ENCODE results near the gene ANXA5.

The ANXA5 gene

DNA sequence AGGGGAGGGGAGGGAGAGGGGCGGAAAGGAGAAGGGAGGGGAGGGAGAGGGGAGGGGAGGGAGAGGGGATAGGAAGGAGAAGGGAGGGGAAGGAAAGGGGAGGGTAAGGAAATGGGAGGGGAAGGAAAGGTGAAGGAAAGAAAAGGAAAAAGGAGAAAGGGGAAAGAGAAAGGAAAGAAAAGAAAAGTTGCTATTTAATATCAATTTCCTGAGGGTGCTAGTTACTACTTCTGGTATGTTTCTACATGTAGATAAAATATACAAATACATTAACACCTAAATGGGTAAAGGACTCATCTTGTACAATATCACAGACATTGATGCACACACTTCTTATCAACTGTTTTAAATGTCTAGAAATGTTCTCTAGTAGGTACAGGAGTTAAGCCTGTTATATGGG, 22.6 kb downstream of the ANXA5 start:
- H3K4me1 ChIP-seq (ENCODE audit: control insufficient read depth, insufficient read depth, low read length), result no peaks in the 10 kb centered on the region
- ChIA-PET CTCF (no interaction called here), POLR2A (no interaction called here)
- peaks cover 20 to 85% of the 10 kb centered on the region in 2 experiments for H3K36me3 ChIP-seq (ENCODE audit: control insufficient read depth in 2 of 2, insufficient read depth in 1 of 2, low read length in 2 of 2)
- H3K4me3 ChIP-seq (ENCODE audit: low read depth, low read length), result no peak overlapping the region
- no peak overlapping the region for H3K27ac ChIP-seq (ENCODE audit: extremely low read depth, low read depth, low read length)
- no peaks in the 10 kb centered on the region for H3K9me3 ChIP-seq (ENCODE audit: control insufficient read depth, insufficient read depth, low read depth, low read length)
- TF ChIP-seq ZNF423 (tag by site-specific recombination; IDR thresholded peaks at IDR 0.05) (no peak), ZSCAN30 (tag by site-specific recombination; IDR thresholded peaks at IDR 0.05) (no peak), ZIC2 (tag by site-specific recombination; IDR thresholded peaks at IDR 0.05) (no peak), ZNF660 (tag by site-specific recombination; IDR thresholded peaks at IDR 0.05) (no peak), PRDM1 (tag by site-specific recombination; IDR thresholded peaks at IDR 0.05) (peak; percentile 79), ZNF266 (tag by site-specific recombination; IDR thresholded peaks at IDR 0.05; ENCODE audit: low read depth) (no peak)
- TF ChIP-seq, protein P1, sequence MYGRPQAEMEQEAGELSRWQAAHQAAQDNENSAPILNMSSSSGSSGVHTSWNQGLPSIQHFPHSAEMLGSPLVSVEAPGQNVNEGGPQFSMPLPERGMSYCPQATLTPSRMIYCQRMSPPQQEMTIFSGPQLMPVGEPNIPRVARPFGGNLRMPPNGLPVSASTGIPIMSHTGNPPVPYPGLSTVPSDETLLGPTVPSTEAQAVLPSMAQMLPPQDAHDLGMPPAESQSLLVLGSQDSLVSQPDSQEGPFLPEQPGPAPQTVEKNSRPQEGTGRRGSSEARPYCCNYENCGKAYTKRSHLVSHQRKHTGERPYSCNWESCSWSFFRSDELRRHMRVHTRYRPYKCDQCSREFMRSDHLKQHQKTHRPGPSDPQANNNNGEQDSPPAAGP (tag by site-specific recombination; IDR thresholded peaks at IDR 0.05), result no peak

DNA sequence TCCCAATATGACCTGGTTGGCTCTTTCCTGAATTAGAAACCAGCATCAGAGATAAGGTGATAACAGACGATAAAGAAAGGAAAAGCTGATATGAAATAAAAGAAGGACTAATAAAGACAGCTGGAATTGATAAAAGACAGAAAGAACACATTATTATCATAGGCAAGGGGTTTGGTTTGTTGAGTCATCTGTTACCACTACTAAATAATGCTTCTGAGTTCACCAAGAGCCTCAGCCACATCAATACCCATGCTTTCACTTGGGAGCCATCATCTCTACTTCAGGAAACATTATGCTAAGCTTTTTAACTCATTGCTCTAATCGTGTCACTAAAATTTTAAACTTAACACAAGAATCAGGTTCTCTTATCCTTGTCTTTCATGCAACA, 27.6 kb downstream of the ANXA5 start:
- H3K36me3 ChIP-seq (ENCODE audit: control insufficient read depth in 2 of 2, insufficient read depth in 1 of 2, low read length in 2 of 2), result peaks cover 26 to 73% of the 10 kb centered on the region in 2 experiments
- ChIA-PET POLR2A (no interaction called here), CTCF (interaction anchor here (0.7 to 0.8 kb wide), 2 partner anchors 13 to 53 kb away, joined by 3 to 5 read pairs; no protein-coding TSS in a partner anchor)
- TF ChIP-seq, protein P2, sequence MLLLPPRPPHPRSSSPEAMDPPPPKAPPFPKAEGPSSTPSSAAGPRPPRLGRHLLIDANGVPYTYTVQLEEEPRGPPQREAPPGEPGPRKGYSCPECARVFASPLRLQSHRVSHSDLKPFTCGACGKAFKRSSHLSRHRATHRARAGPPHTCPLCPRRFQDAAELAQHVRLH (tag by site-specific recombination; IDR thresholded peaks at IDR 0.05), result no peak
- no peaks in the 10 kb centered on the region for H3K4me1 ChIP-seq (ENCODE audit: control insufficient read depth, insufficient read depth, low read length)
- no peak overlapping the region for H3K4me3 ChIP-seq (ENCODE audit: low read depth, low read length)
- no peak overlapping the region for H3K27ac ChIP-seq (ENCODE audit: extremely low read depth, low read depth, low read length)
- no peaks in the 10 kb centered on the region for H3K9me3 ChIP-seq (ENCODE audit: control insufficient read depth, insufficient read depth, low read depth, low read length)

DNA sequence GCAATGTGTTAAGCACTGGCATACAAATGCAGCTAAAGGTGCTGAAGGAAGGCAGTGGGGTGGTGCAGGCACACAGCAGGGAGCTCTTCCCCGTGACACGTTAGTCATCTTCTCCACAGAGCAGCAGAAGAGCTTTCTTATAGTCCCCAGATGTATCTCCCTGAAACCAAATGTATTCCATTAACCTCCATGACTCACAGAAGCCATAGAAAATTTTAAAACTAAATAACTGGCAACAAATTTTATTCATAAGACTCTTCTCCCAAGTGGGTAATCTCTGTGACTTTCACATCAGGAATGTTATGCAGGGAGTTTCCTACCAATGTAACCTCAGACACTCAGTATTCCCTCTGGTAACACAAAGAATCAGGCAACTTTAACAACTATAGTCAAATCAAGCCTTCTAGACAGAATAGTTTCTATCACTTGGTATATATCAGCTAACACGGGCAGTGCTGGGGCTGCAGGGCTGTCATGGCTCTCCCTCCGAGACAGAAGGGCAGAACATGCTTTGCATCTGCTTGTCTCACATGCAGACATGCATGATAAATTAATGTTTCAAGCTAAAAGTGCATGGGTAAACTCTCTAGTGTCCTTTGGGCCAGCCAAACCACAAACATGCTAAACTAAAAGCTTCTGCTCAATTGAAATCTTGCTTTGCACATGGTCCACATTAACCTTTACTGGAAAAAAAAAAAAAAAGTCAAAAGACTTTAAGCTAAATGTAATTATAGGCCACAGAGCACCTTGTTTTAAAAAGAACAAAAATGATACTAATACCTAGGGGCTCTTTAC, 28.2 kb downstream of the ANXA5 start:
- TF ChIP-seq ZNF10 (tag by site-specific recombination; IDR thresholded peaks at IDR 0.05) (no peak), ZNF211 (tag by site-specific recombination; IDR thresholded peaks at IDR 0.05; ENCODE audit: low read depth) (no peak)
- POLR2A ChIA-PET, result no interaction called here
- Histone ChIP-seq H3K4me1 (ENCODE audit: control insufficient read depth, insufficient read depth, low read length) (no peaks in the 10 kb centered on the region), H3K9me3 (ENCODE audit: control insufficient read depth, insufficient read depth, low read depth, low read length) (no peaks in the 10 kb centered on the region), H3K4me3 (ENCODE audit: low read depth, low read length) (no peak overlapping the region), H3K27ac (ENCODE audit: extremely low read depth, low read depth, low read length) (no peak overlapping the region), H3K36me3 (ENCODE audit: control insufficient read depth in 2 of 2, insufficient read depth in 1 of 2, low read length in 2 of 2) (peaks cover 26 to 73% of the 10 kb centered on the region in 2 experiments)
- CTCF ChIA-PET, result interaction anchor here (0.6 to 0.8 kb wide), 3 partner anchors 12 to 69 kb away, joined by 3 to 5 read pairs (median 4); no protein-coding TSS in a partner anchor

DNA sequence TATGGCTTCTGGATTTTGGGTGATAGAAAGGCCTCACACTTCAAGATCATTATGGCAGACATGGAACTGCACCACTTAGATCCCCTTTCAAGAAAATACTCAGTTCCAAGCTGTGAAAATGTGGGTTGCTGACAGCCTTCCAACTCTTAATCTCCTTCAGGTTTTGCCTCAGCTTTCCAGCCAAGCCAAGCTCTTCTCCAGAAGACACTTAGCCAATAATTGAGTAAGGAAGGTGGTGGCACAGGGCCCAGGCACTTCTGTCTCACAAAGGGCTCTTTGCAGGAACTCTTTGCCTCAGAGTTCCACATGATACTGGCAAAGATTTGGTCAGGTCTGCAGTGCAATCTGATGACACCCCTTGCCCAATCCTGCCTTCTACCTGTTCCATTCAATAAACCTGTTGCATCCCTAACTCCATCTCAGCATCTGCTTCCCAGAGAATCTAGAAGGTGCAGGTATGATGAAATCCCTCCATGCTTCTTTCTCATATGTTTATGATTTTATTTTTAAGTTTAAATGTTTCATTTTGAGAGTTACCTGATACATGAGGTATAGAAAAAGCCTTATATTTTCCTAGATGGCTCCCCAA, 30.6 kb downstream of the ANXA5 start:
- Histone ChIP-seq H3K4me1 (ENCODE audit: control insufficient read depth, insufficient read depth, low read length) (no peaks in the 10 kb centered on the region), H3K4me3 (ENCODE audit: low read depth, low read length) (no peak overlapping the region), H3K36me3 (ENCODE audit: control insufficient read depth in 2 of 2, insufficient read depth in 1 of 2, low read length in 2 of 2) (peaks cover 22 to 51% of the 10 kb centered on the region in 2 experiments), H3K27ac (ENCODE audit: extremely low read depth, low read depth, low read length) (no peak overlapping the region), H3K9me3 (ENCODE audit: control insufficient read depth, insufficient read depth, low read depth, low read length) (no peaks in the 10 kb centered on the region)
- CTCF ChIA-PET, result interaction anchor here (0.9 kb wide), 1 partner anchor 9 kb away, joined by 5 read pairs; no protein-coding TSS in a partner anchor
- POLR2A ChIA-PET, result no interaction called here
- TF ChIP-seq ZNF404 (tag by site-specific recombination; IDR thresholded peaks at IDR 0.05), result no peak
- no peak for TF ChIP-seq ZNF600 (tag by site-specific recombination; IDR thresholded peaks at IDR 0.05)
- TF ChIP-seq KLF9 (tag by site-specific recombination; IDR thresholded peaks at IDR 0.05; ENCODE audit: low read depth), result no peak
- no peak for TF ChIP-seq REPIN1 (tag by site-specific recombination; IDR thresholded peaks at IDR 0.05; ENCODE audit: low read depth)
- peak; percentile 89 for TF ChIP-seq SCRT2 (tag by site-specific recombination; IDR thresholded peaks at IDR 0.05)
- TF ChIP-seq, protein P3, sequence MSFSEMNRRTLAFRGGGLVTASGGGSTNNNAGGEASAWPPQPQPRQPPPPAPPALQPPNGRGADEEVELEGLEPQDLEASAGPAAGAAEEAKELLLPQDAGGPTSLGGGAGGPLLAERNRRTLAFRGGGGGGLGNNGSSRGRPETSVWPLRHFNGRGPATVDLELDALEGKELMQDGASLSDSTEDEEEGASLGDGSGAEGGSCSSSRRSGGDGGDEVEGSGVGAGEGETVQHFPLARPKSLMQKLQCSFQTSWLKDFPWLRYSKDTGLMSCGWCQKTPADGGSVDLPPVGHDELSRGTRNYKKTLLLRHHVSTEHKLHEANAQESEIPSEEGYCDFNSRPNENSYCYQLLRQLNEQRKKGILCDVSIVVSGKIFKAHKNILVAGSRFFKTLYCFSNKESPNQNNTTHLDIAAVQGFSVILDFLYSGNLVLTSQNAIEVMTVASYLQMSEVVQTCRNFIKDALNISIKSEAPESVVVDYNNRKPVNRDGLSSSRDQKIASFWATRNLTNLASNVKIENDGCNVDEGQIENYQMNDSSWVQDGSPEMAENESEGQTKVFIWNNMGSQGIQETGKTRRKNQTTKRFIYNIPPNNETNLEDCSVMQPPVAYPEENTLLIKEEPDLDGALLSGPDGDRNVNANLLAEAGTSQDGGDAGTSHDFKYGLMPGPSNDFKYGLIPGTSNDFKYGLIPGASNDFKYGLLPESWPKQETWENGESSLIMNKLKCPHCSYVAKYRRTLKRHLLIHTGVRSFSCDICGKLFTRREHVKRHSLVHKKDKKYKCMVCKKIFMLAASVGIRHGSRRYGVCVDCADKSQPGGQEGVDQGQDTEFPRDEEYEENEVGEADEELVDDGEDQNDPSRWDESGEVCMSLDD (tag by site-specific recombination; IDR thresholded peaks at IDR 0.05), result no peak
- TF ChIP-seq, protein P4, sequence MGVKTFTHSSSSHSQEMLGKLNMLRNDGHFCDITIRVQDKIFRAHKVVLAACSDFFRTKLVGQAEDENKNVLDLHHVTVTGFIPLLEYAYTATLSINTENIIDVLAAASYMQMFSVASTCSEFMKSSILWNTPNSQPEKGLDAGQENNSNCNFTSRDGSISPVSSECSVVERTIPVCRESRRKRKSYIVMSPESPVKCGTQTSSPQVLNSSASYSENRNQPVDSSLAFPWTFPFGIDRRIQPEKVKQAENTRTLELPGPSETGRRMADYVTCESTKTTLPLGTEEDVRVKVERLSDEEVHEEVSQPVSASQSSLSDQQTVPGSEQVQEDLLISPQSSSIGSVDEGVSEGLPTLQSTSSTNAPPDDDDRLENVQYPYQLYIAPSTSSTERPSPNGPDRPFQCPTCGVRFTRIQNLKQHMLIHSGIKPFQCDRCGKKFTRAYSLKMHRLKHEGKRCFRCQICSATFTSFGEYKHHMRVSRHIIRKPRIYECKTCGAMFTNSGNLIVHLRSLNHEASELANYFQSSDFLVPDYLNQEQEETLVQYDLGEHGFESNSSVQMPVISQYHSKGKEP (tag by site-specific recombination; IDR thresholded peaks at IDR 0.05), result no peak
- no peak for TF ChIP-seq ZNF423 (tag by site-specific recombination; IDR thresholded peaks at IDR 0.05)
- no peak for TF ChIP-seq HOXC10 (CRISPR knock-in tag; IDR thresholded peaks at IDR 0.05)
- TF ChIP-seq ZNF623 (tag by site-specific recombination; IDR thresholded peaks at IDR 0.05), result no peak
- no peak for TF ChIP-seq ZNF10 (tag by site-specific recombination; IDR thresholded peaks at IDR 0.05)
- no peak for TF ChIP-seq ZNF24 (tag by site-specific recombination; IDR thresholded peaks at IDR 0.05)
- peak; percentile 77 for TF ChIP-seq SCRT1 (tag by site-specific recombination; IDR thresholded peaks at IDR 0.05; ENCODE audit: borderline replicate concordance)
- TF ChIP-seq ZNF664 (tag by site-specific recombination; IDR thresholded peaks at IDR 0.05), result no peak

All from HEK293 (cell line).